NB4 (cell line): ENCODE measurements around the gene TOP2A.
A peak's percentile ranks its signal among the peaks of the same experiment; 100 is the strongest.
"Not testable (repeated sequence)": the region's sequence is repeated elsewhere in the genome, so short reads cannot be mapped to it uniquely, and the experiment has no call there.

Experiments used
- DNase-seq: peaks from one replicate; pipeline ENCODE4 v3.0.0; 2010; ENCODE audit warnings: low read depth
- H3K4me3 ChIP-seq: one replicate; pipeline ENCODE4 v1.5.1; 2011; ENCODE audit warnings: mild to moderate bottlenecking, low read depth, low read length, moderate library complexity
- CTCF ChIP-seq: IDR thresholded peaks from one replicate; pipeline ENCODE4 v1.5.1; 2012; ENCODE audit warnings: low read depth, low read length
- MAX ChIP-seq: IDR thresholded peaks from 2 replicates; pipeline ENCODE4 v1.6.1; 2011; ENCODE audit warnings: low read depth, low read length
- MYC ChIP-seq: IDR thresholded peaks from 2 replicates; pipeline ENCODE4 v1.6.1; 2011; ENCODE audit warnings: low read depth, low read length
- POLR2A ChIP-seq: IDR thresholded peaks from 2 replicates; pipeline ENCODE4 v1.6.1; 2011; ENCODE audit warnings: mild to moderate bottlenecking; ENCODE audit not compliant: insufficient read length; ENCODE audit errors: extremely low read depth

TOP2A gene

GRCh38 chr17:40372031-40372430, 45.7 kb downstream of the TOP2A start:
- H3K4me3 ChIP-seq, result no peak overlapping the region
- no peak for DNase-seq
- TF ChIP-seq MAX, result no peak
- TF ChIP-seq CTCF, result no peak
- TF ChIP-seq POLR2A, result no peak
- no peak for TF ChIP-seq MYC

GRCh38 chr17:40371261-40371929, 46.3 kb downstream of the TOP2A start:
- TF ChIP-seq MAX (no peak), MYC (no peak), POLR2A (no peak), CTCF (no peak)
- no peak overlapping the region for H3K4me3 ChIP-seq
- peak; percentile 60 for DNase-seq

DNA sequence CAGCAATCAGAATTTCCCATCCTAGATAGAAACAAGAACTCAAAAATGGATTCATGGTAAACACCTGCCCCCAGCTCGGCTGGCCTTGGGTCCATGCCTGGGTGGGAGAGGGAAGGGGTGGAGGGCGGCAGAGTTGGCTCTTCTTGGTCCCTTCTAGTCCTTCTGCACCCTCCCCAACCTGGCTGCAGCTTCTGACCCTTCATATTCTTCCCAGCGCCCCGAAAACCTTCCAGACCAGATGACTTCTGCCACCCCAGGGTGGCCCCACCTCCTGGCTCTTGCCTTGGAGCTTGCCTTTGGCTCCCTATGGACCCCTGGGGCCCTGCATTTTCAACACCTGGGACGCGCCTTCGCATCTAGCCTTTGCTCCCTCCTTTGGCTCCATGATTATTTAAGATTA, 47.8 kb downstream of the TOP2A start:
- TF ChIP-seq CTCF (no peak), MYC (no peak), POLR2A (no peak), MAX (no peak)
- DNase-seq, result no peak
- no peak overlapping the region for H3K4me3 ChIP-seq

DNA sequence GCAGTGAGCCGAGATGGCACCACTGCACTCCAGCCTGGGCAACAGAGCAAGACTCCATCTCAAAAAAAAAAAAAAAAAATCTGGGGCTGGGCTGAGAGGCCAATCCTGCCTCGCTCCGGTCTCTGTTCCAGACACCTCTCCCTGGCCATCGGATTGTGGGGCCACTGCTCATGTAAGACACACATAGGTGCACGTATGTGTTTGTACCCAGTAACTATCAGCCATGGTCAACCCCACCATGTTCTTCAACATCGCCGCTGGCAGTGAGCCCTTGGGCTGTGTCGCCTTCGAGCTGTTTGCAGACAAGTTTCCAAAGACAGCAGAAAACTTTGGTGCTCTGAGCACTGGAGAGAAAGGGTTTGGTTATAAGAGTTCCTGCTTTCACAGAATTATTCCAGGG, 50.0 kb downstream of the TOP2A start:
- H3K4me3 ChIP-seq, DNase-seq: not testable (repeated sequence)

DNA sequence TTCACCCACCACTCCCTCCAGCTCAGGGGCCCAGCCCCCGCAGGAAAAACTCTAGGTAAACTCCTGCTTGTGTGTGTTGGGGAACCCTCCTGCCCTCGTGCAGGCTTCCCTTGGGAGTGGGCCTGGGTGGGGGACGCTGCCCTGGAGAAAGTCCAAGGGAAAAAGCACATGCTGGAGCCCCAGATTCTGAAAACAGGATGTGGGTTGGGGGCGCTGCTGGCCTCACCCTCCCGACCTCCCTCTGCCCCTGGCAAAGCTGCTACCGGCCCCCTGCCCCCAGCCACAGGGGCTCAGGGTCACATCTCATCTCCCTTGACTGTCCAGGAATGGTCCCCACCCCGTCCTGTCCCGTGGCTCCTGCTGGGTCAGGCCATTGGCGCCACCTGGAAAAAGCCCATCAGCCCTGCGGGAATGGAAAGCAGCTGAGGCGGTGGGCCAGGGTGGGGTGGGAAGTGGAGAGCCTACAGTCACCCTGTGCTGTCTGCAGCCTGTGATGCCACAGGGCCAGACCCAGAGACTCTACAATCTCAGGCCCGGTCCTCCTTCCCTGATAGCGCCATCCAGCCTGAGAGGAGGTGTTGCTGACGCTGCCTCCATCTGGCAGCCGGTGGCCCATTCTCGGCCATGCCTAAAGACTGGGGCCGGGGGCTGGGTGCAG, 50.7 kb downstream of the TOP2A start:
- DNase-seq, result no peak
- H3K4me3 ChIP-seq, result no peak overlapping the region
- TF ChIP-seq MYC, result no peak
- TF ChIP-seq CTCF, result no peak
- no peak for TF ChIP-seq POLR2A
- no peak for TF ChIP-seq MAX

GRCh38 chr17:40366076-40366860, 51.4 kb downstream of the TOP2A start:
- no peak overlapping the region for H3K4me3 ChIP-seq
- no peak for DNase-seq
- no peak for TF ChIP-seq CTCF
- no peak for TF ChIP-seq MAX
- no peak for TF ChIP-seq MYC
- TF ChIP-seq POLR2A, result no peak
